Neural cell (in vitro differentiated cells): Measurements from ENCODE around the gene PDK1.
"Not testable (repeated sequence)": the region's sequence is repeated elsewhere in the genome, so short reads cannot be mapped to it uniquely, and the experiment has no call there.

ENCODE experiments used
- CTCF ChIP-seq: fragments of 450-650 bp; IDR thresholded peaks from 2 replicates; pipeline ENCODE4 v1.5.1; 2014; ENCODE audit warnings: antibody characterized with exemption, mild to moderate bottlenecking, moderate library complexity; ENCODE audit not compliant: poor library complexity, severe bottlenecking
- EP300 ChIP-seq: fragments of 450-650 bp; conservative IDR thresholded peaks from 2 replicates; pipeline ENCODE4 v1.6.1; 2014; ENCODE audit warnings: antibody characterized with exemption, mild to moderate bottlenecking, moderate library complexity; ENCODE audit not compliant: poor library complexity, severe bottlenecking
- RAD21 ChIP-seq: fragments of 450-650 bp; conservative IDR thresholded peaks from 2 replicates; pipeline ENCODE4 v1.6.1; 2014; ENCODE audit warnings: antibody characterized with exemption, mild to moderate bottlenecking, moderate library complexity
- REST ChIP-seq: IDR thresholded peaks from 2 replicates; pipeline ENCODE4 v1.6.1; 2012; ENCODE audit warnings: borderline replicate concordance

GRCh38 chr2:172549802-172550201, 6.1 kb upstream of the PDK1 start:
- TF ChIP-seq CTCF, RAD21, REST, EP300: not testable (repeated sequence)
